HG03039 (cell line): ENCODE measurements around the gene MAP2K3.
"Not testable (repeated sequence)": the region's sequence is repeated elsewhere in the genome, so short reads cannot be mapped to it uniquely, and the experiment has no call there.

ENCODE experiments used
- ATAC-seq: cut with Tn5 transposase; IDR thresholded peaks from one replicate; pipeline ENCODE4 v1.9.1; 2021; ENCODE audit warnings: mild to moderate bottlenecking, moderate library complexity; ENCODE audit not compliant: unreplicated experiment

Gene MAP2K3

DNA sequence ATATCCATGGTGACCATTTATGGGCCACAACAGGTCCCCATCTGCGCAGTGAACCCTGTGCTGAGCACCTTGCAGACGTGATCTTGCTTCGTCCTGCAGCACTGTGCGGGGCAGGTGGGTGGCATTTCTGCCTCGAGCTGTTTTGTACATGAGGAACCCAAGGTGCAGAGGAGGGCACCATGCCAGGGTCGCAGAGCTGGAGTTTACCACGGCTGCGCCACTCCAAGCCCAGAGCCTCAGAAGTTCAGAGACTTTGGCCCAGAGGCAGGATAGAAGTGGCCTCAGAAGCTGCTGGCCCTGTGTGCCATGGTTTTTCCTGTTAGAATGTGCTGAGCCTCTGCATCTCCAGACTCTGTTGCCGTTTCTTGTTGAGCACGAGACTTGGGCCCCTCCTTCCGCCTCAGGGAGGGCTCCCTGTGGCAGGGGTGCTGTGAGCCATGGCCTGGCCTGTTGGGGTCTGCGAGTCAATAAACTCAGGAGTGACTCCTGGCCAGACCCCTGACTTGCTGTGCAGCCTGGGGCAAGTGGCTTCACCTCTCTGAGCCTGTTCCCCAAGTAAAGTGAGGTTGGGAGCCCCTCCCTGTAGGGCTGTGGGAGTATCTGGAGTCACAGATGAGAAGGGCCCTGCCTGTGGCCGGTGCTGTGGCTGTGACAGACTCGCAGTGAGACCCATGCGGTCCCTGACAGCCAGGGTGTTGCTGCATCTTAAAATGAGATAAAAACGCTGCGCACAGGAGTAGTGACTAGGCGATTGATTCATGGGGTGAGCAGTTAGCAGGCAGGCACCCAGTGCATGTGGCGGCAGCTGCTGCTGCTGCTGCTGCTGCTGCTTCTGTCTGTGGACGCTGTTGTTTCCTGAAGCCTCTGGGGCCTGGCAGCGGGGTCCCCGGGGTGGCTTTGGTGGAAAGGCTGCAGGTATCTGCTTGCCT is 11.8 kb downstream of the MAP2K3 start:
- ATAC-seq, result no peak

- ATAC-seq, result no peak
Observed at GRCh38 chr17:21297026-21297520, 12.6 kb downstream of the MAP2K3 start.

DNA sequence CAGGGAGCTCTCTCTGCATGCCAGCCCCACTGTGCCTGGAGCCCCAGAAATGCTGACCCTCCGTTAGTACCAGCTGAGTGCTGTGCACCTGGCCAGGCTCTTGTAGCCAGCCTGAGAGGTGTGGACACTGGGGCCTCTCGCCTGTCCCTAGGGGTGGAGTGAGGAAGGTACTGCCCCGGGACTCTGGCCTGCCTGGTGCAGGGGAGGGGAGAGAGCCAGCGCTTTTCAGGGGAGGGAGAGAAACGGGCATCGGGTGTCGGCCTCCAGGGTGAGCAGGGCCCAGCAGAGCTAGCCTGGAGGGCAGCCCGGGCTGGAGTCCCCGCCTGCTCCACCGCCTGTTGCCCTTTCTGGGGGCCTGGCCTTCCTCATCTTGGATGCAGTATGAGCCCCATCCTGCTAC is 13.1 kb downstream of the MAP2K3 start:
- no peak for ATAC-seq

DNA sequence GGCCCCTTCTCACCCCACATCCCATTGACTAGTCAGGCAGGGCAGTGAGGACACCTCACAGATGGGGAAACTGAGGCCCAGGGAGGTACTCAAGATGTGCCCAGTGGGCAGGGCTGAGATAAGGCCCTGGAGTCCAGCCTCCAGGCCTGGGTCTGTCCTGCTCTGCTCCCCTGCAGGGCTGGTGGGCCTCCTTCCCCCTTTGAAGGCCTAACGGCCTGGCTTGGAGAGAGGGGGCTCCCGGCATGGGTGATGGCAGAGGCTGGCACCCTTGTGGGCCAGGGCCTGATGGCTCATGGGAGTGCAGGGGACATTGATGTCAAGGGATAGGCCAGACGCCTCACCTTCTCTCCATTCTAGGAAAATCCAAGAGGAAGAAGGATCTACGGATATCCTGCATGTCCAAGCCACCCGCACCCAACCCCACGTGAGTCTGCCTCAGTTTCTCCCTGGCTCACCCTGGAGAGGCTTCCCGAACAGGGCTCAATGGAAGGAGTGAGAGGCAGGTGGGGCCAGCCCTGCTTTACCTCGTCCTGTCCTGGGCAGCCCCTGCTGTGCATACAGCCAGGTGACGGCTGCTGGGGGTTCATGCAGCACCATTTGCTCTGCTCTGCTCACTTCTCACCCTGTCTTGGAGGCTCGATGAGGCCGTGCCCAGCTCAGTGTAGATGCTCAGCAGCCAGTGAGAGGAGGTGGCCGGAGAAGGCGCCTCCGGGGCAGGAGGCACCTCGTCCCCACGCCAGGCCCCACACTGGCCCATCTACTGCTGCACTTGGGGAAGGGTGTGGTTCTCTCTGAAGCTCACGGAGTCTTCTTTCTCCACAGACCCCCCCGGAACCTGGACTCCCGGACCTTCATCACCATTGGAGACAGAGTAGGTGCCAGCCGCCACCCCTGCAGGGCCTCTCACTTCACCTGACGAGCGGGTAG is 13.8 kb downstream of the MAP2K3 start:
- no peak for ATAC-seq

DNA sequence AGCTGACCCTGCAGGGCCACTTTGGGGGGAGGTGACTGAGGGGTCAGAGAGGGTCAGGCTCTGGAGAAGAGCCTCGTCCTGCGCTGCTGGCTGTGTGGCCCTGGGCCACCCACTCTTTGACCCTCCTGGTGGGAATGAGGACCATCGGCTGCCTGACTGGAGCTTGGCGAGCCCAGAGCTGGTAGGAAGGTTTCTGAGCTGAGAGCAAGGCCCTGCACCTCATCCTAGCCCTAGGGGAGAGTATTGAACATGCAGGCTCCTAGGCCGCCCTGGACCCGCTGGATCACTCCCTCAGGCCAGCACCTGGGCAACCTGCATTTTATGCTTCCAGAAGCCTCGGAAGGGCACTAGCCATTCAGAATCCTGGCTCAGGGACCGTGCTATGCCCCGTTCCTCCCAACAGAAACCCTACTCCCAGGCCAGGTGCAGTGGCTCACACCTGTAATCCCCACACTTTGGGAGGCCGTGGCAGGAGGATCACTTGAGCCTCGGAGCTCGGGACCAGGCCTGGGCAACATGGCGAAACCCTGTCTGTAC is 14.5 kb downstream of the MAP2K3 start:
- no peak for ATAC-seq

DNA sequence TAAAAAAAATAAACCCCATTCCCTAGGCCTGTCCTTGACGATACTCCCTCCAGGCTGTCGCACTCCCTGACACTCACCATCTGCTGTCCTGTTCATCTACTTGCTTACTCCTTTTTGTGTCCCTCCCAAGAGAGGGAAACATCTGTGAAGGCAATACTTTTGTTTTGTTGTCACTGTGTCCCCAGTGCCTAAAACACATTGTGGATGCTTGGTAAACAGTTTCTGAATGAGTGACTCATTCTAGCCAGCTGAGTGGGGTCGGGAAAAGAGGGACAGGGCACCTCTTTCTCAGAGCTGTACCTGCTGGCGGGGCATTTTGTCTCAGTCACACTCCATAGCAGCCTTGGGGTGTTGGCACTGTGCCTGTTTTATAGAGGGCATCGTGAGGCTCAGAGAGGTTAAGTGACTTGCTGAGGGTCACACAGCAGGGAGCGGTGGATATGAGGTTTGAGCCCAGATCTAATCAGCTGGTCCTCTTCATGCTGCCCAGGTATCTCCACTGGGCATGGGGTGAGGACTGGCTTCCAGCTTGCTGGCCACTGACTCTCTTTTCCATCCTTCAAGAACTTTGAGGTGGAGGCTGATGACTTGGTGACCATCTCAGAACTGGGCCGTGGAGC is 15.6 kb downstream of the MAP2K3 start:
- ATAC-seq, result no peak

DNA sequence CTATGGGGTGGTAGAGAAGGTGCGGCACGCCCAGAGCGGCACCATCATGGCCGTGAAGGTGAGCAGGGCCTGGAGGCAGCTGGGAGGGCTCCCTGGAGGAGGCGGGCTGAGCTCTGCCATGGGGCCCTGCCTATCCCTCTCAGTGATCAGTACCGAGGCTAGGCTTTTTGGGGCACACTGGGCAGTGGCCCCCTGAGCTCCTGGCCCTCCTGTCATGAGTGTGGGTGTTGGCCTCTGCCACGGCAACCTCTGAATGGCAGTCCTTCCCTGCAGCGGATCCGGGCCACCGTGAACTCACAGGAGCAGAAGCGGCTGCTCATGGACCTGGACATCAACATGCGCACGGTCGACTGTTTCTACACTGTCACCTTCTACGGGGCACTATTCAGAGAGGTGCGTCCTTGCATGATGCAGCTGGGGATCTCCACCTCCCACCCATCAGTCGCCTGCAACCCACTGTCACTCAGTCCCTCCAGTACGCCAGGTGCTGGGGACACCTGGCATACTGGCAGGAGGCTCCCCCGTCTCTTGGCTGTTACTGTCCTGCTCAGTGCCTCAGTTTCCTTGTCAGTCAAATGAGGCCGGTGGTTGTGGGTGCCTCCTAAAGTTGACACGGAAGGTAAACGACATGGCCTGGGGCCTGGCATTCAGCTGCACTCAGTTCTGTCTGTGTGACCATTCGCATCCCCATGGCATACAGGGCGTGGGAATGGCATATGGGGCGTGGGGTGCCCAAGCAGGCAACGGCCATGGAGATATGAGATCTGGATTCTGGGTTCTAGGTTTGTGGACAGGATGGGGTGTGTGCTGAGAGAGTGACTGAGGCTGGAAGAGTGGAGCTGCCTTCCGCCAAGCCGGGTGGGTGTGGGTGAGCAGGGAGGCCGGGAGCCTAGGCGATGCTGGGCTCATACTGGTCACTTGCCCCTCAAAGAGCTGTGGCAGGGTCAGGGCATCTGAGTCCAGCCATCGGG is 16.4 kb downstream of the MAP2K3 start:
- no peak for ATAC-seq

DNA sequence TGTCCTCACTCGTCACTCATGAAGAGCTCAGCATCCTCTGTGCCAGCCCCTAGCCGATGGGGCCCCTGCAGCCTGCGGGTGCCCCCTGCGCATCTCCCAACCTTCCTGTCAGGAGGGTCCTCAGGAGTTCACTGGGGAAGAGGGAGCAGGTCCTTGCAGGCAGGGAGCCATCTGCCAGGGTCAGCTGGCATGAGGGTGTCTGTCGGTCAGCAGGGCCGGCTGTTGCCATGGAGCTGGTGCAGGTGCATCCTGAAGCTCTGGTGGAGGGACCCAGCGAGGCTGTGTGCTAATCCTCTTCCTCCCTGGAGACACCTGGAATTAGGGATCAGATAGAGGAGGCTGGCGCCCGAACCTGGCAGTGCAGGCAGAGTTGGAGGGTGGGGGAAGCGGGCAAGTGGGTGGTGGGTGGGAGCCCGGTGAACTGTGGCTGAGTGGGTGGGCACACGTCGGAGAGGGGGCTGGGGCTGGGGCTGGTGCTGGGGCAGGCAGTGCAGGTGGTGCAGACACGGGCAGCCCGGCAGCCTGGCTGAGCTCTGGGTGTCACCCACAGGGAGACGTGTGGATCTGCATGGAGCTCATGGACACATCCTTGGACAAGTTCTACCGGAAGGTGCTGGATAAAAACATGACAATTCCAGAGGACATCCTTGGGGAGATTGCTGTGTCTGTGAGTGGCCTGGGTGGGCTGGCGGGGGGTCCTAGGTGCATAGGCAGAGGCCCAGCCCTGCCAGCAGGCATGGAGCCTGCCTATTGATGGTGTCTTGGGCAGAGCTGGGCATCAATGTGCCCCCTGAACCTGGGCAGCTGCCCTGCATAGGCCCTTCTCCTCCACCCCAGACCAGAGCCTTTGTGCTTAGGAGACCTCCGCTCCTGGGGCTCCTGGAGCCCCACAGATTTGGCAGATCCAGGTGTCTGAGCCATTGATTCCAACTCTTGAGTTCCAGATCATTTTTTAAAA is 17.4 kb downstream of the MAP2K3 start:
- no peak for ATAC-seq

- ATAC-seq, result no peak
Observed at GRCh38 chr17:21302711-21303425, 18.4 kb downstream of the MAP2K3 start.

DNA sequence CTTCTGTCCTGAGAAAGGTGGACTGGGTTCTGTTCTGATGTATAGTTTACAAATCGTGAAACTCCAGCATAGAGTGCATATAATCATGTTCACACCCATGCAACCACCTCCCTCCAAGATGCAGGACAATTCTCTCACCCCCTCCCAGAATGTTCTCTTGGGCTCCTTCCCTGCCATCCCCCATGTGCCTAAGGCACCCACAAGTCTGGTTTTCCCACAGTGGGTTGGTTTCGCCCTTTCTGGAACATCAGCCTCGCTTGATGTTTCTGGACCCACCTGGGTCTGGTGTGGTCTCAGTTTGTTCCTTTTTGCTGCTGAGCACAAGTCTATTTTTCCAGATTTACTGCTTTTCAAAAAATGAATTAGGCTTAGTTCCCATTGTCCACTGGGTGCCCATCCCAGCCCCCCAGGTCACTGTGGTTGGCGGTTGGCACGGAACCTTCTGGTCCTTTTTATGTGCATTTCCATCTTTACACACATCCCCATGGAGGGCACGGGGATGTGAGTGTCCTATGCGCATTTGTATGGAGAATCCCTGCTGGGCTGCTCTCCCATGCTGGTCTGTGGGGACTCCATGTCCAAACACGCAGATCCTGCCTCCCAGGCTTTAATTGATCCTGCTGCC is 19.0 kb downstream of the MAP2K3 start:
- no peak for ATAC-seq

DNA sequence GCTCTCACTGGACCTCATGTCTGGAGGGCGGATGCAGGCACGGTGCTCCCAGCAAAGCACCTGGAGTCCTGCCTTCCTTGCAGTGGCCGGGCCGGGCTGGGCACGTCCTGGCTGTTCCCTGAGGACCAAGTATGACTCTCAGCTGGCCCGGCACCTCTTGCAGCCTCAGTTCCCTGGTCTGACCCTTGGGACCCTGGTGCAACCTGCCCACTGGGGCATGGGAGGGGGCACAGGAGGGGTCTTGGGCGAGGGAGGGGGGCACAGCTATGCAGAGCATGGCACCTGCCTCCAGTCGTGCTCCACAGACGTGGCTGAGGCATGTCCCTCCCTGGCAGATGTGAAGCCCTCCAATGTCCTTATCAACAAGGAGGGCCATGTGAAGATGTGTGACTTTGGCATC is 19.6 kb downstream of the MAP2K3 start:
- no peak for ATAC-seq

DNA sequence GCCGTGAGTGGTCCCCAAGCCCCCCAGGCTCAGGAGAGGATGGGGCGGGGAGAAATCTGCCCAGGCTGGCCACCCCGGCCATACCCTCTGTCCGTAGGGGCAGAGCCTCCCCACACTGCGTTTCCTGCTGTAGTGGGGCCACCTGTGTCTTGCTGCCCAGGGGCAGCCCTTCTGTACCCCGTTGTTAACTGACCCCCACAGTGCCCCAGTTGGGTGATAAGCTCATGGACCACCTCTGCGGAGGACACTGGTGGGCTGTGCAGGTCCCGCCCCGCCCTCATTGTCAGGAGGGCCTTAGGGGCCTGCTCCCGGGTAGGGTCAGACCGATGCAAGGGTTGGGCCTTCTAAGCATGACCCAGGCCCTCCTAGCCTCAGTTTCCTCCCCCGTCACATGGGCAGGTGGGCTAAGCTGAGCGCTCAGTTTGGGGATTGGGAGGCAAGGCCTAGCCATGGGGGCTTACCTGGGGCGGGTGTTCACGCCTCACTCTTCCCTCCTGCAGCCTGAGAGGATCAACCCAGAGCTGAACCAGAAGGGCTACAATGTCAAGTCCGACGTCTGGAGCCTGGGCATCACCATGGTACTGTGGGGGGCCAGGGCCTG is 20.1 kb downstream of the MAP2K3 start:
- not testable (repeated sequence) for ATAC-seq

DNA sequence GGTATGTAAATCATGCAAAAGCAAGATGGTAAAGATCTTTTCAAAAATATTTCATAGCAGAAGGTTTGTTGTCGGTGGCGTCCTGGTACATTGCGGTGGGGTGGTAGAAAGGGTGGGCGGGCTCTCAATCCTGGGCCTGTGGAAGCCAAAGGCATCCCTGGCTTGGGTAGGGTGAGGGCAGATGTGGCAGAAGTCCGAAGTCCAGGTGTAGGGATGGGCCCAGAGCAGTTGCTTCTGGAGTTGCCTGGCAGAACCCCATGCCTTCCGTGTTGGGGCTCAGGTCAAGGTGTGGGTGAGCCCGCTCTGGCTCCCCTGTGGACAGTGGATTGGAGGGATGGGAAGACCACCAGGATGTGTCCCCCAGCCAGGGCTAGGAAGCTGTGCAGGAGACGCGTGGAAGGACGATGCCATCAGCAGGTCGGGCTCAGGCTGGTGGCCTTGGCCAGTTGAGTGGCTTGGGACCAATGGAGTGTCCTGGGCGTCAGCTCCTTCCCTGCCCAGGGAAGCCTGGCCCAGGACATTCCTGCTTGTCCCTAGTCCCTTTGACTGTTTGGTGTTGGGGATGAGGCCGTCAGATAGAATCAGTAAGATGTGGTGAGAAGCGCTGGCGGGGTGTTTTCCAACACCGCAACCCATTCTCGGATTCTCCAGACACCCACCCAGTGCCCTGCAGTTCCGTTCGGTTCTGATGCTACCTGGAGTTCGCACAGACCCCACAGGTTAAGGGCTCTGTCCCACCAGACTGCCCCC is 21.1 kb downstream of the MAP2K3 start:
- ATAC-seq, result not testable (repeated sequence)

GRCh38 chr17:21306611-21307272 is 22.2 kb downstream of the MAP2K3 start:
- ATAC-seq, result not testable (repeated sequence)

DNA sequence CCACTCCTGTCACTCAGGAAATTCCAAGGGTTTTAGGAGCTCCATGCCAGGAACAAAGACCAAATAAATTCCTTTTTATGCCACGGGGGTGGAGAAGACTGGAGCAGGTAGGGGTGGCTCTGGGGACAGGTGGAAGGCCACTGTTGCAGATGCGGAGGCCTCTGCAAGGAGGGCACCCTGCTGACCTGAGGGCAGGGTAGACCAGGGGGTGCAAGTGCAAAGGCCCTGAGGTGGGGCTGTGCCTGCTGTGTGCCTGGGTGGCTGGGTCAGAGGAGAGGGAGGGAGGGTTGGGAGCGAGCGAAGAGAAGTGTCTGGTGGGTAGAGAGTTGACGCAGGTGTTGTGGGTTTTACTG is 22.7 kb downstream of the MAP2K3 start:
- not testable (repeated sequence) for ATAC-seq

GRCh38 chr17:21308931-21309381 is 24.4 kb downstream of the MAP2K3 start:
- not testable (repeated sequence) for ATAC-seq
